A549 (cell line): ENCODE results near the gene CEBPA. TPM values are rescaled to one million over a fixed set of nuclear protein-coding genes. Genes with fewer than 3 reads are reported as not detected.

Experiments used
- ATAC-seq, 2 experiments: fragments of 200-7000 bp in 1 of 2; fragments of >200 bp in 1 of 2; cut with Nextera tagmentation in 1 of 2; cut with Tn5 transposase in 1 of 2; 3 replicates each; pipeline versions ENCODE4 v1.8.0 to v1.9.1; 2018 to 2020; ENCODE audit warnings: mild to moderate bottlenecking in 1 of 2, moderate library complexity in 1 of 2
- CTCF ChIA-PET: fragments of 300-600 bp; sonication (Branson Sonifier 250); formaldehyde crosslinking; extraction: SDS; loops from one replicate; lab custom pipeline; 2021; ENCODE audit warnings: antibody characterized with exemption, inconsistent platforms; lab: Yijun Ruan, JAX
- POLR2A ChIA-PET: fragments of 350-600 bp; formaldehyde crosslinking; extraction: SDS; loops from one replicate; lab custom pipeline; 2021; ENCODE audit warnings: antibody characterized with exemption, inconsistent platforms; lab: Yijun Ruan, JAX
- DNase-seq, 2 experiments: peaks; one replicate each; pipeline versions ENCODE4 v3.0.0 to v3.0.0-alpha.2; 2011 to 2016; ENCODE audit warnings: low read depth in 1 of 2, low spot score in 1 of 2
- FAIRE-seq: peaks from 2 replicates; lab custom pipeline; 2011; peaks lifted over from hg19 to GRCh38; lab: Jason Lieb, UNC
- H3K27ac ChIP-seq, 2 experiments: fragments of >200 bp; sonication (Bioruptor Twin); formaldehyde crosslinking; 3 replicates each; pipeline ENCODE4 v1.5.1; 2016 to 2017
- H3K4me1 ChIP-seq: fragments of >200 bp; sonication (Bioruptor Twin); formaldehyde crosslinking; 3 replicates; pipeline ENCODE4 v1.6.1; 2016
- H3K4me2 ChIP-seq: fragments of >200 bp; sonication (Bioruptor Twin); formaldehyde crosslinking; 3 replicates; pipeline ENCODE4 v1.6.1; 2016
- H3K4me3 ChIP-seq: fragments of >200 bp; sonication (Bioruptor Twin); formaldehyde crosslinking; 3 replicates; pipeline ENCODE4 v1.5.1; 2016
- H3K9me3 ChIP-seq: fragments of >200 bp; sonication (Bioruptor Twin); formaldehyde crosslinking; 3 replicates; pipeline ENCODE4 v1.6.1; 2016
- CBX2 ChIP-seq: fragments of 200-600 bp; sonication (generic); IDR thresholded peaks from 2 replicates; pipeline ENCODE4 v1.6.1; 2016; ENCODE audit warnings: low read depth, mild to moderate bottlenecking, borderline replicate concordance
- CHD2 ChIP-seq: fragments of 150-350 bp; IDR thresholded peaks from 2 replicates; pipeline ENCODE4 v1.6.1; 2014; ENCODE audit warnings: low read length; ENCODE audit not compliant: partially characterized antibody
- EHF ChIP-seq: fragments of 250-450 bp; sonication (Bioruptor Pico); IDR thresholded peaks from 2 replicates; pipeline ENCODE4 v1.5.0; 2020; ENCODE audit warnings: mild to moderate bottlenecking
- FOSL2 ChIP-seq, 2 experiments: fragments of 450-650 bp in 1 of 2; fragments of >200 bp in 1 of 2; sonication (Bioruptor Twin) in 1 of 2; formaldehyde crosslinking; IDR thresholded peaks; 2 replicates each; pipeline versions ENCODE4 v1.5.0 to v1.6.1; 2016 to 2020; ENCODE audit warnings: mild to moderate bottlenecking in 1 of 2, moderate library complexity in 1 of 2
- FOXS1 ChIP-seq: fragments of 250-450 bp; sonication (Bioruptor Pico); IDR thresholded peaks from 2 replicates; pipeline ENCODE4 v1.5.0; 2020; ENCODE audit warnings: mild to moderate bottlenecking, moderate library complexity
- HOXB13 ChIP-seq: fragments of 250-450 bp; sonication (Bioruptor Pico); IDR thresholded peaks from 2 replicates; pipeline ENCODE4 v1.5.0; 2020; ENCODE audit warnings: low read depth, mild to moderate bottlenecking, moderate library complexity
- HOXB5 ChIP-seq: fragments of 250-450 bp; sonication (Bioruptor Pico); IDR thresholded peaks from 2 replicates; pipeline ENCODE4 v1.5.0; 2020; ENCODE audit warnings: mild to moderate bottlenecking, moderate library complexity
- JUN ChIP-seq, 2 experiments: fragments of >200 bp; sonication (Bioruptor Twin); formaldehyde crosslinking; IDR thresholded peaks; 2 replicates in 1 of 2; 3 replicates in 1 of 2; pipeline ENCODE4 v1.6.1; 2016 to 2017
- MAZ ChIP-seq: fragments of 150-350 bp; IDR thresholded peaks from 2 replicates; pipeline ENCODE4 v1.6.1; 2014; ENCODE audit warnings: antibody characterized with exemption, low read depth, low read length, borderline replicate concordance
- MYC ChIP-seq: IDR thresholded peaks from 2 replicates; pipeline ENCODE4 v1.6.1; 2012; ENCODE audit warnings: mild to moderate bottlenecking, inconsistent platforms, low read length, improper control_type of control experiment, borderline replicate concordance
- PHF8 ChIP-seq: fragments of 200-600 bp; sonication (generic); IDR thresholded peaks from 2 replicates; pipeline ENCODE4 v1.6.1; 2016; ENCODE audit warnings: low read depth, mild to moderate bottlenecking, antibody characterized with exemption, moderate library complexity, borderline replicate concordance
- POLR2A ChIP-seq: IDR thresholded peaks from 2 replicates; pipeline ENCODE4 v1.6.1; 2012; ENCODE audit warnings: mild to moderate bottlenecking, low read length
- POLR2AphosphoS2 ChIP-seq: conservative IDR thresholded peaks from 2 replicates; pipeline ENCODE4 v1.6.1; 2012; ENCODE audit warnings: low read length, improper control_type of control experiment, inconsistent platforms
- RAD21 ChIP-seq, 2 experiments: fragments of >200 bp in 1 of 2; sonication (Bioruptor Twin) in 1 of 2; formaldehyde crosslinking in 1 of 2; IDR thresholded peaks in 1 of 2; conservative IDR thresholded peaks in 1 of 2; 2 replicates in 1 of 2; 3 replicates in 1 of 2; pipeline ENCODE4 v1.6.1; 2012 to 2018; ENCODE audit warnings: inconsistent platforms in 1 of 2
- RARB ChIP-seq: fragments of 250-450 bp; sonication (Bioruptor Pico); IDR thresholded peaks from 2 replicates; pipeline ENCODE4 v1.8.0; 2021; ENCODE audit warnings: mild to moderate bottlenecking, moderate library complexity
- RFX5 ChIP-seq: fragments of 450-650 bp; IDR thresholded peaks from 2 replicates; pipeline ENCODE4 v1.7.1; 2014; ENCODE audit warnings: antibody characterized with exemption, mild to moderate bottlenecking, moderate library complexity
- RNF2 ChIP-seq: fragments of 200-600 bp; sonication (generic); IDR thresholded peaks from 2 replicates; pipeline ENCODE4 v1.6.1; 2016; ENCODE audit warnings: low read depth, mild to moderate bottlenecking, antibody characterized with exemption, moderate library complexity, borderline replicate concordance
- TFCP2L1 ChIP-seq: fragments of 250-450 bp; sonication (Bioruptor Pico); IDR thresholded peaks from 2 replicates; pipeline ENCODE4 v1.5.0; 2021; ENCODE audit warnings: mild to moderate bottlenecking
- ZC3H11A ChIP-seq: fragments of 450-650 bp; IDR thresholded peaks from 2 replicates; pipeline ENCODE4 v1.6.1; 2014; ENCODE audit warnings: antibody characterized with exemption, mild to moderate bottlenecking
- WGBS: methylation state at CpG from one replicate; pipeline ENCODE4 v1.1.6; 2017; ENCODE audit errors: missing lambda C conversion rate; 5-methylcytosine and 5-hydroxymethylcytosine counted together
- polyA minus RNA-seq: library from RNA; depleted of rRNA, polyadenylated mRNA; stranded (reverse); fragments of >200 nt; gene quantifications from 2 replicates; pipeline ENCODE4 v1.2.3, GENCODE V29; 2011; rRNA and poly(A)+ RNA removed
- polyA plus RNA-seq, 4 experiments: library from polyadenylated mRNA; depleted of rRNA in 3 of 4; stranded (reverse); fragments of >200 nt; fragmentation: RNase III in 1 of 4; extraction: RNeasy Plus Mini Kit Qiagen cat#74134 plus additional on column Dnase treatment in 1 of 4; gene quantifications; 2 replicates in 3 of 4; 3 replicates in 1 of 4; pipeline ENCODE4 v1.2.3, GENCODE V29; 2011 to 2017
- TF ChIP-seq, protein P1 (sequence below): IDR thresholded peaks from 2 replicates; pipeline ENCODE4 v1.6.1; 2012; ENCODE audit warnings: low read depth, borderline replicate concordance
- TF ChIP-seq, protein P2 (sequence below): fragments of 250-450 bp; sonication (Bioruptor Pico); IDR thresholded peaks from 2 replicates; pipeline ENCODE4 v1.5.0; 2021; ENCODE audit warnings: mild to moderate bottlenecking, moderate library complexity, borderline replicate concordance
- TF ChIP-seq, protein P3 (sequence below): fragments of >200 bp; sonication (Bioruptor Twin); formaldehyde crosslinking; IDR thresholded peaks from 2 replicates; pipeline ENCODE4 v1.6.1; 2016
- TF ChIP-seq, protein P4 (sequence below): fragments of >200 bp; sonication (Bioruptor Twin); formaldehyde crosslinking; IDR thresholded peaks from 3 replicates; pipeline ENCODE4 v1.6.1; 2016
- TF ChIP-seq, protein P5 (sequence below): fragments of 200-600 bp; sonication (generic); IDR thresholded peaks from 2 replicates; pipeline ENCODE4 v1.6.1; 2016; ENCODE audit warnings: antibody characterized with exemption, mild to moderate bottlenecking, moderate library complexity
- TF ChIP-seq, protein P6 (sequence below): fragments of >200 bp; sonication (Bioruptor Twin); formaldehyde crosslinking; IDR thresholded peaks from 3 replicates; pipeline ENCODE4 v1.5.1; 2016
- TF ChIP-seq, protein P7 (sequence below): fragments of 450-650 bp; IDR thresholded peaks from 2 replicates; pipeline ENCODE4 v1.6.1; 2014; ENCODE audit warnings: antibody characterized with exemption

Gene CEBPA
- polyA plus RNA-seq (2011; rRNA removed) = 3.5 and 4.3 TPM in 2 replicates
- polyA plus RNA-seq (2012; cell fraction: cytosol; rRNA removed) = 4.5 and 6.6 TPM in 2 replicates
- polyA plus RNA-seq (2012; cell fraction: nucleus; rRNA removed) = 3.8 and 4.5 TPM in 2 replicates
- 6.2 to 6.6 TPM (median 6.3 TPM) in 3 replicates for polyA plus RNA-seq (2017; fragmentation: RNase III; extraction: RNeasy Plus Mini Kit Qiagen cat#74134 plus additional on column Dnase treatment)
- 5.2 and 5.7 TPM in 2 replicates for polyA minus RNA-seq

DNA sequence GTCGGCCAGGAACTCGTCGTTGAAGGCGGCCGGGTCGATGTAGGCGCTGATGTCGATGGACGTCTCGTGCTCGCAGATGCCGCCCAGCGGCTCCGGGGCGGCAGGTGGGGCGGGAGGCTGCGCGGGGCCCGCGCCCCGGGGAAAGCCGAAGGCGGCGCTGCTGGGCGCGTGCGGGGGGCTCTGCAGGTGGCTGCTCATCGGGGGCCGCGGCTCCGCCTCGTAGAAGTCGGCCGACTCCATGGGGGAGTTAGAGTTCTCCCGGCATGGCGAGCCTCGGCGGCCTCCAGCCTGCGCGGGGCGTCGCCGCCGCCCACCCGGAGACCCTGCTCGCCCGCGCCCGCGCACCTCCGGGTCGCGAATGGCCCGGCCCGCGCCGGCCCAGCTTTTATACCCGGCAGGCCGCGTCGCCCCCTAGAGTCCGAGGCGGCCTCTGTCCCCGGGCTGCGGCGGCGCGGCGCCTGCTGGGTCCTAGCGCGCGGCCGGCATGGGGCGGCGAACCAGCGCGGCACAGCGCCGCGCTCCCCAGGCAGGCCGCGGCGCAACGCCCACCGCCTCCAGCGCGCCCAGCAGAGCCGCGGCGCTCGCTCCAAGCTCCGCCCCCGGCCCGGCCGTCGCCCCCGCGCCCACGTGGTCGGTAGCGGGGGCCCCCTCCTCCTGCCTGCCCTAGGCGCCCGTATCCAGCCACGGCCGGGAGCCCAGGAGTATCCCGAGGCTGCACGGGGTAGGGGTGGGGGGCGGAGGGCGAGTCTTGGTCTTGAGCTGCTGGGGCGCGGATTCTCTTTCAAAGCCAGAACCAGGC lies at the start of gene CEBPA:
TSS of gene CEBPA (minus strand) at position 360 of the 799 bp plus-strand sequence. CDS start at position 240, 120 bp downstream.
- FAIRE-seq (no peak), ATAC-seq (peak; percentile 83 to 92), DNase-seq (peak; percentile 93 to 95)
- 1% methylated on average over 29 of the region's 111 CpGs for WGBS
- Histone ChIP-seq H3K4me2 (peak within 1 kb of the TSS; percentile 95), H3K4me3 (peak within 1 kb of the TSS; percentile 63), H3K4me1 (peaks cover 11% of the 10 kb centered on the region), H3K9me3 (no peaks in the 10 kb centered on the region), H3K27ac (peak within 1 kb of the TSS; percentile 86 to 93)
- POLR2A ChIA-PET = interaction anchor here (0.5 to 6.1 kb wide), 53 partner anchors 9 to 1057 kb away, joined by 3 to 160 read pairs (median 6); partner anchors contain the start of gene CEBPG
- CTCF ChIA-PET = interaction anchor here (0.5 to 36.6 kb wide), 56 partner anchors 11 to 833 kb away, joined by 3 to 603 read pairs (median 8); partner anchors contain the start of gene CEBPG
- TF ChIP-seq CHD2 = no peak
- TF ChIP-seq, protein P1, sequence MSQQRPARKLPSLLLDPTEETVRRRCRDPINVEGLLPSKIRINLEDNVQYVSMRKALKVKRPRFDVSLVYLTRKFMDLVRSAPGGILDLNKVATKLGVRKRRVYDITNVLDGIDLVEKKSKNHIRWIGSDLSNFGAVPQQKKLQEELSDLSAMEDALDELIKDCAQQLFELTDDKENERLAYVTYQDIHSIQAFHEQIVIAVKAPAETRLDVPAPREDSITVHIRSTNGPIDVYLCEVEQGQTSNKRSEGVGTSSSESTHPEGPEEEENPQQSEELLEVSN = peak; percentile 89
- TF ChIP-seq MAZ = 0 out of 2 replicates have a peak, but pooled peaks have one; percentile 27
- TF ChIP-seq, protein P2, sequence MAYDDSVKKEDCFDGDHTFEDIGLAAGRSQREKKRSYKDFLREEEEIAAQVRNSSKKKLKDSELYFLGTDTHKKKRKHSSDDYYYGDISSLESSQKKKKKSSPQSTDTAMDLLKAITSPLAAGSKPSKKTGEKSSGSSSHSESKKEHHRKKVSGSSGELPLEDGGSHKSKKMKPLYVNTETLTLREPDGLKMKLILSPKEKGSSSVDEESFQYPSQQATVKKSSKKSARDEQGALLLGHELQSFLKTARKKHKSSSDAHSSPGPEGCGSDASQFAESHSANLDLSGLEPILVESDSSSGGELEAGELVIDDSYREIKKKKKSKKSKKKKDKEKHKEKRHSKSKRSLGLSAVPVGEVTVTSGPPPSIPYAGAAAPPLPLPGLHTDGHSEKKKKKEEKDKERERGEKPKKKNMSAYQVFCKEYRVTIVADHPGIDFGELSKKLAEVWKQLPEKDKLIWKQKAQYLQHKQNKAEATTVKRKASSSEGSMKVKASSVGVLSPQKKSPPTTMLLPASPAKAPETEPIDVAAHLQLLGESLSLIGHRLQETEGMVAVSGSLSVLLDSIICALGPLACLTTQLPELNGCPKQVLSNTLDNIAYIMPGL (CRISPR knock-in tag) = no peak
- no peak for TF ChIP-seq RARB
- TF ChIP-seq HOXB5 (CRISPR knock-in tag) = peak; percentile 84
- TF ChIP-seq HOXB13 = peak; percentile 77
- peak; percentile 84 for TF ChIP-seq MYC
- no peak for TF ChIP-seq CBX2
- peak; percentile 74; the same call in 1 of the 2 replicates for TF ChIP-seq RNF2
- TF ChIP-seq, protein P3, sequence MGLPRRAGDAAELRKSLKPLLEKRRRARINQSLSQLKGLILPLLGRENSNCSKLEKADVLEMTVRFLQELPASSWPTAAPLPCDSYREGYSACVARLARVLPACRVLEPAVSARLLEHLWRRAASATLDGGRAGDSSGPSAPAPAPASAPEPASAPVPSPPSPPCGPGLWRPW = no peak
- TF ChIP-seq RFX5 = no peak; the same call in none of the 2 replicates
- TF ChIP-seq ZC3H11A = no peak
- TF ChIP-seq, protein P4, sequence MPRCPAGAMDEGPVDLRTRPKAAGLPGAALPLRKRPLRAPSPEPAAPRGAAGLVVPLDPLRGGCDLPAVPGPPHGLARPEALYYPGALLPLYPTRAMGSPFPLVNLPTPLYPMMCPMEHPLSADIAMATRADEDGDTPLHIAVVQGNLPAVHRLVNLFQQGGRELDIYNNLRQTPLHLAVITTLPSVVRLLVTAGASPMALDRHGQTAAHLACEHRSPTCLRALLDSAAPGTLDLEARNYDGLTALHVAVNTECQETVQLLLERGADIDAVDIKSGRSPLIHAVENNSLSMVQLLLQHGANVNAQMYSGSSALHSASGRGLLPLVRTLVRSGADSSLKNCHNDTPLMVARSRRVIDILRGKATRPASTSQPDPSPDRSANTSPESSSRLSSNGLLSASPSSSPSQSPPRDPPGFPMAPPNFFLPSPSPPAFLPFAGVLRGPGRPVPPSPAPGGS = peak; percentile 100
- TF ChIP-seq PHF8 = peak; percentile 100
- TF ChIP-seq FOXS1 (CRISPR knock-in tag) = no peak
- peak; percentile 96 to 98 for TF ChIP-seq JUN (IDR thresholded peaks at IDR 0.05)
- TF ChIP-seq, protein P5, sequence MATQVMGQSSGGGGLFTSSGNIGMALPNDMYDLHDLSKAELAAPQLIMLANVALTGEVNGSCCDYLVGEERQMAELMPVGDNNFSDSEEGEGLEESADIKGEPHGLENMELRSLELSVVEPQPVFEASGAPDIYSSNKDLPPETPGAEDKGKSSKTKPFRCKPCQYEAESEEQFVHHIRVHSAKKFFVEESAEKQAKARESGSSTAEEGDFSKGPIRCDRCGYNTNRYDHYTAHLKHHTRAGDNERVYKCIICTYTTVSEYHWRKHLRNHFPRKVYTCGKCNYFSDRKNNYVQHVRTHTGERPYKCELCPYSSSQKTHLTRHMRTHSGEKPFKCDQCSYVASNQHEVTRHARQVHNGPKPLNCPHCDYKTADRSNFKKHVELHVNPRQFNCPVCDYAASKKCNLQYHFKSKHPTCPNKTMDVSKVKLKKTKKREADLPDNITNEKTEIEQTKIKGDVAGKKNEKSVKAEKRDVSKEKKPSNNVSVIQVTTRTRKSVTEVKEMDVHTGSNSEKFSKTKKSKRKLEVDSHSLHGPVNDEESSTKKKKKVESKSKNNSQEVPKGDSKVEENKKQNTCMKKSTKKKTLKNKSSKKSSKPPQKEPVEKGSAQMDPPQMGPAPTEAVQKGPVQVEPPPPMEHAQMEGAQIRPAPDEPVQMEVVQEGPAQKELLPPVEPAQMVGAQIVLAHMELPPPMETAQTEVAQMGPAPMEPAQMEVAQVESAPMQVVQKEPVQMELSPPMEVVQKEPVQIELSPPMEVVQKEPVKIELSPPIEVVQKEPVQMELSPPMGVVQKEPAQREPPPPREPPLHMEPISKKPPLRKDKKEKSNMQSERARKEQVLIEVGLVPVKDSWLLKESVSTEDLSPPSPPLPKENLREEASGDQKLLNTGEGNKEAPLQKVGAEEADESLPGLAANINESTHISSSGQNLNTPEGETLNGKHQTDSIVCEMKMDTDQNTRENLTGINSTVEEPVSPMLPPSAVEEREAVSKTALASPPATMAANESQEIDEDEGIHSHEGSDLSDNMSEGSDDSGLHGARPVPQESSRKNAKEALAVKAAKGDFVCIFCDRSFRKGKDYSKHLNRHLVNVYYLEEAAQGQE = no peak
- TF ChIP-seq TFCP2L1 = no peak
- no peak; a peak in 3 of 5 replicates for TF ChIP-seq RAD21 (conservative IDR thresholded peaks at IDR 0.05 in 1 of 2, IDR thresholded peaks at IDR 0.05 in 1 of 2)
- peak; percentile 40; the same call in 1 of the 2 replicates for TF ChIP-seq EHF
- no peak for TF ChIP-seq FOSL2 (IDR thresholded peaks at IDR 0.05)
- TF ChIP-seq FOSL2 (CRISPR knock-in tag; IDR thresholded peaks at IDR 0.05) = peak; percentile 54
- TF ChIP-seq POLR2AphosphoS2 = no peak
- peak; percentile 100 for TF ChIP-seq POLR2A
- TF ChIP-seq, protein P6, sequence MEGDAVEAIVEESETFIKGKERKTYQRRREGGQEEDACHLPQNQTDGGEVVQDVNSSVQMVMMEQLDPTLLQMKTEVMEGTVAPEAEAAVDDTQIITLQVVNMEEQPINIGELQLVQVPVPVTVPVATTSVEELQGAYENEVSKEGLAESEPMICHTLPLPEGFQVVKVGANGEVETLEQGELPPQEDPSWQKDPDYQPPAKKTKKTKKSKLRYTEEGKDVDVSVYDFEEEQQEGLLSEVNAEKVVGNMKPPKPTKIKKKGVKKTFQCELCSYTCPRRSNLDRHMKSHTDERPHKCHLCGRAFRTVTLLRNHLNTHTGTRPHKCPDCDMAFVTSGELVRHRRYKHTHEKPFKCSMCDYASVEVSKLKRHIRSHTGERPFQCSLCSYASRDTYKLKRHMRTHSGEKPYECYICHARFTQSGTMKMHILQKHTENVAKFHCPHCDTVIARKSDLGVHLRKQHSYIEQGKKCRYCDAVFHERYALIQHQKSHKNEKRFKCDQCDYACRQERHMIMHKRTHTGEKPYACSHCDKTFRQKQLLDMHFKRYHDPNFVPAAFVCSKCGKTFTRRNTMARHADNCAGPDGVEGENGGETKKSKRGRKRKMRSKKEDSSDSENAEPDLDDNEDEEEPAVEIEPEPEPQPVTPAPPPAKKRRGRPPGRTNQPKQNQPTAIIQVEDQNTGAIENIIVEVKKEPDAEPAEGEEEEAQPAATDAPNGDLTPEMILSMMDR = peak; percentile 99
- TF ChIP-seq, protein P7, sequence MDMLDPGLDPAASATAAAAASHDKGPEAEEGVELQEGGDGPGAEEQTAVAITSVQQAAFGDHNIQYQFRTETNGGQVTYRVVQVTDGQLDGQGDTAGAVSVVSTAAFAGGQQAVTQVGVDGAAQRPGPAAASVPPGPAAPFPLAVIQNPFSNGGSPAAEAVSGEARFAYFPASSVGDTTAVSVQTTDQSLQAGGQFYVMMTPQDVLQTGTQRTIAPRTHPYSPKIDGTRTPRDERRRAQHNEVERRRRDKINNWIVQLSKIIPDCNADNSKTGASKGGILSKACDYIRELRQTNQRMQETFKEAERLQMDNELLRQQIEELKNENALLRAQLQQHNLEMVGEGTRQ = peak; percentile 60
